ENCODE results near the gene CNPY2.
"Not testable (repeated sequence)": the region's sequence is repeated elsewhere in the genome, so short reads cannot be mapped to it uniquely, and the experiment has no call there.

CNPY2 gene

GRCh38 chr12:56267443-56268071, 48.2 kb downstream of the CNPY2 start:
- no peaks in the 10 kb centered on the region for H3K9me3 ChIP-seq (ENCODE audit: insufficient read depth, low read length)
- H3K79me2 ChIP-seq (ENCODE audit: insufficient read depth, low read length) = no peaks in the 10 kb centered on the region
- peak overlapping the region; percentile 98 for H3K4me2 ChIP-seq (ENCODE audit: low read depth, low read length, poor library complexity, severe bottlenecking)
- H2AFZ ChIP-seq (ENCODE audit: low read depth, low read length, severe bottlenecking) = peak overlapping the region; percentile 81
- H3F3A ChIP-seq (ENCODE audit: insufficient read depth) = peaks cover 34% of the 10 kb centered on the region
- 0 out of 2 replicates have a peak, but pooled peaks cover 6% of the 10 kb centered on the region for H3K36me3 ChIP-seq (ENCODE audit: low read length)
- peak overlapping the region; percentile 74 for H3K9ac ChIP-seq (ENCODE audit: low read length)
- TF ChIP-seq EZH2phosphoT487 (conservative IDR thresholded peaks at IDR 0.05; ENCODE audit: low read length) (no peak), CTCF (IDR thresholded peaks at IDR 0.05; ENCODE audit: insufficient read depth, low read length, poor library complexity, severe bottlenecking) (no peak)
- H3K4me3 ChIP-seq (ENCODE audit: insufficient read depth, low read length, poor library complexity, severe bottlenecking) = peak overlapping the region; percentile 77
- H3K9me2 ChIP-seq (replicated peaks; ENCODE audit: insufficient read depth, low read length) = no peaks in the 10 kb centered on the region
- H4K20me1 ChIP-seq (ENCODE audit: low read depth, low read length) = no peaks in the 10 kb centered on the region
- H3K27me3 ChIP-seq (ENCODE audit: low read length) = no peaks in the 10 kb centered on the region
- H3K27ac ChIP-seq (ENCODE audit: low read depth, low read length) = peak overlapping the region; percentile 57

GRCh38 chr12:56266693-56267442, 48.9 kb downstream of the CNPY2 start, which contains the start of gene COQ10A:
COQ10A (plus strand) TSS chr12:56266942; CDS start chr12:56267119, 177 bp downstream.
- H3K4me3 ChIP-seq (ENCODE audit: insufficient read depth, low read length, poor library complexity, severe bottlenecking) = peak within 1 kb of the TSS; percentile 77
- H2AFZ ChIP-seq (ENCODE audit: low read depth, low read length, severe bottlenecking) = peak within 1 kb of the TSS; percentile 91
- H3K27ac ChIP-seq (ENCODE audit: low read depth, low read length) = peak within 1 kb of the TSS; percentile 75
- no peaks in the 10 kb centered on the region for H3K27me3 ChIP-seq (ENCODE audit: low read length)
- peak within 1 kb of the TSS; percentile 74 for H3K9ac ChIP-seq (ENCODE audit: low read length)
- no peaks in the 10 kb centered on the region for H3K79me2 ChIP-seq (ENCODE audit: insufficient read depth, low read length)
- no peaks in the 10 kb centered on the region for H3K9me3 ChIP-seq (ENCODE audit: insufficient read depth, low read length)
- TF ChIP-seq EZH2phosphoT487 (conservative IDR thresholded peaks at IDR 0.05; ENCODE audit: low read length) = no peak
- peak; percentile 25 for TF ChIP-seq CTCF (IDR thresholded peaks at IDR 0.05; ENCODE audit: insufficient read depth, low read length, poor library complexity, severe bottlenecking)
- H4K20me1 ChIP-seq (ENCODE audit: low read depth, low read length) = no peaks in the 10 kb centered on the region
- 0 out of 2 replicates have a peak, but pooled peaks cover 6% of the 10 kb centered on the region for H3K36me3 ChIP-seq (ENCODE audit: low read length)
- H3K4me2 ChIP-seq (ENCODE audit: low read depth, low read length, poor library complexity, severe bottlenecking) = peak within 1 kb of the TSS; percentile 98
- no peaks in the 10 kb centered on the region for H3K9me2 ChIP-seq (replicated peaks; ENCODE audit: insufficient read depth, low read length)
- H3F3A ChIP-seq (ENCODE audit: insufficient read depth) = peaks cover 34% of the 10 kb centered on the region

- not testable (repeated sequence) for H3K9me2 ChIP-seq (replicated peaks; ENCODE audit: insufficient read depth, low read length); H4K20me1 ChIP-seq (ENCODE audit: low read depth, low read length); H3K9me3 ChIP-seq (ENCODE audit: insufficient read depth, low read length); H3K79me2 ChIP-seq (ENCODE audit: insufficient read depth, low read length); H3K27me3 ChIP-seq (ENCODE audit: low read length); H3K36me3 ChIP-seq (ENCODE audit: low read length)
- H2AFZ ChIP-seq (ENCODE audit: low read depth, low read length, severe bottlenecking) = peak overlapping the region; percentile 91
- peak overlapping the region; percentile 98 for H3K4me2 ChIP-seq (ENCODE audit: low read depth, low read length, poor library complexity, severe bottlenecking)
- H3F3A ChIP-seq (ENCODE audit: insufficient read depth) = peaks cover 35% of the 10 kb centered on the region
- H3K27ac ChIP-seq (ENCODE audit: low read depth, low read length) = peak overlapping the region; percentile 75
- peak overlapping the region; percentile 77 for H3K4me3 ChIP-seq (ENCODE audit: insufficient read depth, low read length, poor library complexity, severe bottlenecking)
- H3K9ac ChIP-seq (ENCODE audit: low read length) = peak overlapping the region; percentile 74
These were observed 49.6 kb downstream of the CNPY2 start for GRCh38 chr12:56266068-56266692.

GRCh38 chr12:56262955-56263354, 52.8 kb downstream of the CNPY2 start:
- H4K20me1 ChIP-seq (ENCODE audit: low read depth, low read length); H3K9ac ChIP-seq (ENCODE audit: low read length); H3K27me3 ChIP-seq (ENCODE audit: low read length); H3K9me2 ChIP-seq (replicated peaks; ENCODE audit: insufficient read depth, low read length); H2AFZ ChIP-seq (ENCODE audit: low read depth, low read length, severe bottlenecking); H3K4me2 ChIP-seq (ENCODE audit: low read depth, low read length, poor library complexity, severe bottlenecking); H3K4me3 ChIP-seq (ENCODE audit: insufficient read depth, low read length, poor library complexity, severe bottlenecking); H3K36me3 ChIP-seq (ENCODE audit: low read length); H3K9me3 ChIP-seq (ENCODE audit: insufficient read depth, low read length); H3K79me2 ChIP-seq (ENCODE audit: insufficient read depth, low read length); H3K27ac ChIP-seq (ENCODE audit: low read depth, low read length): not testable (repeated sequence)
- peaks cover 11% of the 10 kb centered on the region; the same call in 1 of the 2 replicates for H3F3A ChIP-seq (ENCODE audit: insufficient read depth)
